ENCODE measurements around the gene HDAC9.

GRCh38 chr7:18464830-18465229 lies 30.7 kb upstream of the HDAC9 start:
- no peak for TF ChIP-seq MAX (IDR thresholded peaks at IDR 0.05)
- no peak for TF ChIP-seq RCOR1 (IDR thresholded peaks at IDR 0.05; ENCODE audit: low read depth, low read length)
- TF ChIP-seq CHD2 (IDR thresholded peaks at IDR 0.05; ENCODE audit: low read length, partially characterized antibody) = no peak
- no peak for TF ChIP-seq CTCF (IDR thresholded peaks at IDR 0.05)
- TF ChIP-seq MYC (IDR thresholded peaks at IDR 0.05; ENCODE audit: borderline replicate concordance, low read length) = no peak
- TF ChIP-seq ESRRA (IDR thresholded peaks at IDR 0.05; ENCODE audit: borderline replicate concordance, low read length) = no peak
- no peak for TF ChIP-seq POLR2A (IDR thresholded peaks at IDR 0.05; ENCODE audit: low read length)
- no peak for TF ChIP-seq EP300 (IDR thresholded peaks at IDR 0.05)
- no peak for TF ChIP-seq RARB (CRISPR knock-in tag; IDR thresholded peaks at IDR 0.05)
- TF ChIP-seq MAFK (IDR thresholded peaks at IDR 0.05; ENCODE audit: partially characterized antibody) = no peak
- no peak for TF ChIP-seq RNF2 (IDR thresholded peaks at IDR 0.05; ENCODE audit: borderline replicate concordance, low read depth)
- TF ChIP-seq CEBPB (IDR thresholded peaks at IDR 0.05) = no peak
